GM12875 (cell line): Measurements from ENCODE around the gene CADM2.

ENCODE experiments used
- H3K4me3 ChIP-seq: one replicate; pipeline ENCODE4 v1.5.1; 2011; ENCODE audit warnings: low read depth, low read length, control low read depth
- TF ChIP-seq, protein P1 (sequence below): IDR thresholded peaks from 2 replicates; pipeline ENCODE4 v1.5.1; 2011; ENCODE audit warnings: low read depth, mild to moderate bottlenecking, control low read depth, inconsistent platforms, low read length, moderate library complexity, borderline replicate concordance; ENCODE audit not compliant: insufficient read depth

CADM2 gene

GRCh38 chr3:85297291-85297690 is 338.5 kb downstream of the CADM2 start:
- H3K4me3 ChIP-seq: no peak overlapping the region
- TF ChIP-seq, protein P1, sequence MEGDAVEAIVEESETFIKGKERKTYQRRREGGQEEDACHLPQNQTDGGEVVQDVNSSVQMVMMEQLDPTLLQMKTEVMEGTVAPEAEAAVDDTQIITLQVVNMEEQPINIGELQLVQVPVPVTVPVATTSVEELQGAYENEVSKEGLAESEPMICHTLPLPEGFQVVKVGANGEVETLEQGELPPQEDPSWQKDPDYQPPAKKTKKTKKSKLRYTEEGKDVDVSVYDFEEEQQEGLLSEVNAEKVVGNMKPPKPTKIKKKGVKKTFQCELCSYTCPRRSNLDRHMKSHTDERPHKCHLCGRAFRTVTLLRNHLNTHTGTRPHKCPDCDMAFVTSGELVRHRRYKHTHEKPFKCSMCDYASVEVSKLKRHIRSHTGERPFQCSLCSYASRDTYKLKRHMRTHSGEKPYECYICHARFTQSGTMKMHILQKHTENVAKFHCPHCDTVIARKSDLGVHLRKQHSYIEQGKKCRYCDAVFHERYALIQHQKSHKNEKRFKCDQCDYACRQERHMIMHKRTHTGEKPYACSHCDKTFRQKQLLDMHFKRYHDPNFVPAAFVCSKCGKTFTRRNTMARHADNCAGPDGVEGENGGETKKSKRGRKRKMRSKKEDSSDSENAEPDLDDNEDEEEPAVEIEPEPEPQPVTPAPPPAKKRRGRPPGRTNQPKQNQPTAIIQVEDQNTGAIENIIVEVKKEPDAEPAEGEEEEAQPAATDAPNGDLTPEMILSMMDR: no peak

- TF ChIP-seq, protein P1: no peak
- H3K4me3 ChIP-seq: no peak overlapping the region
Measured at GRCh38 chr3:85298032-85298431, 339.2 kb downstream of the CADM2 start.

DNA sequence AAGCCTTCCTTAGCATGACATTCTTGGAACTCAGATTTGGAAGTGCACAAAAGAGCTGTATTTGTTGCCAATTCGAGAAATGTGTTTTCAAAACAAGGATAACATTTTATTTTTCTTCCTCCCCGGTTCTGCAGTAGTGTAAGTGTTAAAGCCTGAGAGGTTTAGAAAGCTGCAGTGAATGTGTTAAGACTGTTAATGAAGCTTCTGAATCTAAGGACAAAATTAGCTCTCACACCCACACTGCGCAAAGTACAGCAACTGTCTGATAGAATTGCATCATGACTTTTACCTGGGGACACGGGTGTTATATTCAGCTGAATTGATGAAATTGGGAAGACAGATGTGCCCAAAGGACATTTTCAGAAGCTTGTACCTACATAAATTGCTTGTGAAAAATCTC is 344.4 kb downstream of the CADM2 start:
- TF ChIP-seq, protein P1: no peak
- no peak overlapping the region for H3K4me3 ChIP-seq

- H3K4me3 ChIP-seq: no peak overlapping the region
- TF ChIP-seq, protein P1: no peak
Measured at GRCh38 chr3:85304360-85304964, 345.7 kb downstream of the CADM2 start.

DNA sequence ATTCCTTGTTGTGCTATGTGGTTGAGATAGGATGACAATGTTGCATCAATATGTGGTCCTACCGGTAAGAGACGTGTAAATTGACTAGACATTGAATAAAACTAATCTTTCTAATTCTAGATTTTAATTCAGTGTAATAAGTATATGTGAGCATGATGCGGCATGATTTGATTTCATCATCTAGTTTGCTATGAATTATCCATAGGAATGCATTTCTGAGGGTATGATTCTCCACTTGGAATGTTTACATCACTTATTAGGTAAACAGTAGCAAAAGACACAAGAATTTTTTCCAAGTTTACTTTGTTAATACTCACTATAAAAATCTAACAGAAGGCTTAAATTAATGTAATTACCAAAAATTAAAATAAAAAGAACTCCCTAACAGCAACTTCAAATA is 353.5 kb downstream of the CADM2 start:
- H3K4me3 ChIP-seq: no peak overlapping the region
- TF ChIP-seq, protein P1: no peak

- TF ChIP-seq, protein P1: no peak
Measured at GRCh38 chr3:85313380-85313779, 354.6 kb downstream of the CADM2 start.

DNA sequence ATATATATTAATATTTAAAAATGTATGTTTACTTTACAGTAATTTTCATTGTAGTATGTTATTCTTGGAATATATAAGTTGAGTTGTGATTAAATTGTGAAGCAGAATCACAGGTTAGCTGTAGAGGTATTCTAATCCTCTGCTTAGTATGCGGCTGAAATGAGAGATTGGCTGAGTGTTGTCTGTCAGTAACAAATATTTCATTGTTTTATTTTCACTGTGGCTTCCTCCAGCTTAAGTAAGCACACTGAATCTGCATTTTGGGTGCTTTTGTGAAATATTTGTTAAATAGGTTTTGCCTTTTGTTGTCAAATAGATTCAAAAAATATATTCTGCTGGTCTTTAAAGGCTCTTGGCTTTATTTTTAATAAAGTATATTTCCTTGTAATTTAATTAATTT is 357.5 kb downstream of the CADM2 start:
- TF ChIP-seq, protein P1: no peak
- no peak overlapping the region for H3K4me3 ChIP-seq

More at GRCh38 chr3:85313380-85313779, 354.6 kb downstream of the CADM2 start:
- H3K4me3 ChIP-seq: no peak overlapping the region
